ENCODE measurements around the gene CLCA2. TPM values are rescaled to one million over a fixed set of nuclear protein-coding genes. Genes with fewer than 3 reads are reported as not detected.

CLCA2 gene
- total and polyA plus RNA-seq, 7 donors: 0.60 to 2.1 (median 0.60) TPM; not detected in 4

GRCh38 chr1:86478416-86479156, 54.6 kb downstream of the CLCA2 start:
- peaks cover 0 to 21% (median 8%) of the 10 kb centered on the region in 4 donors for H3K4me1 ChIP-seq
- 87 to 91% methylated on average over 5 of the region's 5 CpGs for WGBS, 2 donors
- H3K9me3 ChIP-seq: no peaks in the 10 kb centered on the region
- H3K36me3 ChIP-seq: no peaks in the 10 kb centered on the region
- intact Hi-C loops (cut with DNase I): loop anchor here (10.0 kb wide), 1 partner anchor 226 kb away; the partner anchor contains the start of gene SH3GLB1
- H3K27ac ChIP-seq: peak overlapping the region in 2 of 4 donors; percentile 9 to 30
- H3K27me3 ChIP-seq: no peaks in the 10 kb centered on the region
- no peak for DNase-seq
- no peak for TF ChIP-seq POLR2A (IDR thresholded peaks at IDR 0.05)
- TF ChIP-seq POLR2AphosphoS5 (IDR thresholded peaks at IDR 0.05): no peak
- no peak for TF ChIP-seq CTCF (IDR thresholded peaks at IDR 0.05)
- no peak for TF ChIP-seq EP300 (IDR thresholded peaks at IDR 0.05)
- H3K4me3 ChIP-seq: no peak overlapping the region

GRCh38 chr1:86481966-86482365, 58.0 kb downstream of the CLCA2 start:
- H3K27me3 ChIP-seq: no peaks in the 10 kb centered on the region
- H3K4me3 ChIP-seq: no peak overlapping the region
- no peak for DNase-seq
- TF ChIP-seq POLR2AphosphoS5 (IDR thresholded peaks at IDR 0.05) (no peak), CTCF (IDR thresholded peaks at IDR 0.05) (no peak), POLR2A (IDR thresholded peaks at IDR 0.05) (no peak), EP300 (IDR thresholded peaks at IDR 0.05) (no peak)
- H3K27ac ChIP-seq: no peak overlapping the region
- no peaks in the 10 kb centered on the region for H3K36me3 ChIP-seq
- H3K9me3 ChIP-seq: no peaks in the 10 kb centered on the region
- intact Hi-C loops (cut with DNase I): no loop called here
- 44 to 79% methylated on average over 4 of the region's 4 CpGs for WGBS, 2 donors
- peaks cover 0 to 24% (median 9%) of the 10 kb centered on the region in 4 donors for H3K4me1 ChIP-seq

- peak overlapping the region in 3 of 4 donors; percentile 32 to 43 (median 42) for H3K27ac ChIP-seq
- peak; percentile 72 for DNase-seq
Measured at GRCh38 chr1:86487131-86487810, 63.3 kb downstream of the CLCA2 start.

GRCh38 chr1:86487811-86488141, 63.8 kb downstream of the CLCA2 start:
- intact Hi-C loops (cut with DNase I): no loop called here
- Histone ChIP-seq H3K36me3 (no peaks in the 10 kb centered on the region), H3K9me3 (no peaks in the 10 kb centered on the region), H3K27me3 (no peaks in the 10 kb centered on the region), H3K4me3 (no peak overlapping the region), H3K4me1 (peaks cover 0 to 22% (median 8%) of the 10 kb centered on the region in 4 donors), H3K27ac (peak overlapping the region in 3 of 4 donors; percentile 32 to 42 (median 42))
- 94 to 96% methylated on average over 4 of the region's 4 CpGs for WGBS, 2 donors
- TF ChIP-seq POLR2A (IDR thresholded peaks at IDR 0.05) (no peak), CTCF (IDR thresholded peaks at IDR 0.05) (no peak), EP300 (IDR thresholded peaks at IDR 0.05) (no peak), POLR2AphosphoS5 (IDR thresholded peaks at IDR 0.05) (no peak)
- no peak for DNase-seq

More at GRCh38 chr1:86487131-86487810, 63.3 kb downstream of the CLCA2 start:
- Histone ChIP-seq H3K9me3 (no peaks in the 10 kb centered on the region), H3K36me3 (no peaks in the 10 kb centered on the region), H3K4me1 (peaks cover 0 to 22% (median 8%) of the 10 kb centered on the region in 4 donors), H3K4me3 (no peak overlapping the region), H3K27me3 (no peaks in the 10 kb centered on the region)
- TF ChIP-seq CTCF (IDR thresholded peaks at IDR 0.05) (no peak), EP300 (IDR thresholded peaks at IDR 0.05) (no peak), POLR2A (IDR thresholded peaks at IDR 0.05) (no peak), POLR2AphosphoS5 (IDR thresholded peaks at IDR 0.05) (peak in 1 of 4 donors; percentile 40)
- intact Hi-C loops (cut with DNase I): no loop called here
- 72 to 74% methylated on average over 4 of the region's 4 CpGs for WGBS, 2 donors

Measured in sigmoid colon (tissue), 7 donors.